Measurements from ENCODE around the gene C5AR2.

Gene C5AR2

DNA sequence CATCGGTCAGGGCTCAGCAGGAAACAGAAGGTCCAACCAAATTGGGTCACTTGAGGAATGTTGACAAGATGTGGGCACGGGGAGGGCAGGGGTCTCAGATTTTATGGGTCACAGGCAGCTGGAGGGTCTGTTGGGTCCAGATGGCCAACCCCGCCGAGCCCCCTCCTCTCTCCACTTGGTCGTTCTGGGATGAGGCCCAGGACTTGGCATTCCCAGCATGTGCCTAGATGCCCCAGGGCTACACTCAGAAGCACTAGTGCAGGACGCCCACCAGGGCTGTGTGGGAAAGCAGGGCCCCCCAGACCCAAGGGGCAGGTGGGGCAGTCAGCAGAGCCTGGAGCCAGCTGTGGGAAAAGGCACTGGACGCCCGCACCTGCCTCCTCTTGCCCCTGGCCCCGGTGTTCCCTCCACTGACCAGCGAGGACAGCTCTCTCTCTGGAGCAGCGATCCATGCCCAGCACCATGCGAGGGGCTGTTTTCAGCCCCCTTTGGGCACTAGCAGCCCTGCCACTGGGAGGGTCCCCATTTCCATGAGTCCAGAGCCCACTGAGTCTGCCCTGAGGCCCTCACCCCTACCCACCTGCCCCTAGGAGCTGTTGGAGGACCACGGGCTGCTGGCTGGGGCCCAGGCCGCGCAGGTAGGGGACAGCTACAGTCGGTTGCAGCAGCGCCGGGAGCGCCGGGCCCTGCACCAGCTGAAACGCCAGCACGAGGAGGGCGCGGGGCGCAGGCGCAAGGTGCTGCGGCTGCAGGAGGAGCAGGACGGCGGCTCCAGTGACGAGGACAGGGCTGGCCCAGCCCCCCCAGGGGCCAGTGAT is 43.1 kb downstream of the C5AR2 start:
- no peak overlapping the region for H3K4me3 ChIP-seq (ENCODE audit: low read length)
- DNase-seq (ENCODE audit: low read depth): no peak
- TF ChIP-seq, protein P1, sequence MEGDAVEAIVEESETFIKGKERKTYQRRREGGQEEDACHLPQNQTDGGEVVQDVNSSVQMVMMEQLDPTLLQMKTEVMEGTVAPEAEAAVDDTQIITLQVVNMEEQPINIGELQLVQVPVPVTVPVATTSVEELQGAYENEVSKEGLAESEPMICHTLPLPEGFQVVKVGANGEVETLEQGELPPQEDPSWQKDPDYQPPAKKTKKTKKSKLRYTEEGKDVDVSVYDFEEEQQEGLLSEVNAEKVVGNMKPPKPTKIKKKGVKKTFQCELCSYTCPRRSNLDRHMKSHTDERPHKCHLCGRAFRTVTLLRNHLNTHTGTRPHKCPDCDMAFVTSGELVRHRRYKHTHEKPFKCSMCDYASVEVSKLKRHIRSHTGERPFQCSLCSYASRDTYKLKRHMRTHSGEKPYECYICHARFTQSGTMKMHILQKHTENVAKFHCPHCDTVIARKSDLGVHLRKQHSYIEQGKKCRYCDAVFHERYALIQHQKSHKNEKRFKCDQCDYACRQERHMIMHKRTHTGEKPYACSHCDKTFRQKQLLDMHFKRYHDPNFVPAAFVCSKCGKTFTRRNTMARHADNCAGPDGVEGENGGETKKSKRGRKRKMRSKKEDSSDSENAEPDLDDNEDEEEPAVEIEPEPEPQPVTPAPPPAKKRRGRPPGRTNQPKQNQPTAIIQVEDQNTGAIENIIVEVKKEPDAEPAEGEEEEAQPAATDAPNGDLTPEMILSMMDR (conservative IDR thresholded peaks at IDR 0.05; ENCODE audit: low read length): no peak

DNA sequence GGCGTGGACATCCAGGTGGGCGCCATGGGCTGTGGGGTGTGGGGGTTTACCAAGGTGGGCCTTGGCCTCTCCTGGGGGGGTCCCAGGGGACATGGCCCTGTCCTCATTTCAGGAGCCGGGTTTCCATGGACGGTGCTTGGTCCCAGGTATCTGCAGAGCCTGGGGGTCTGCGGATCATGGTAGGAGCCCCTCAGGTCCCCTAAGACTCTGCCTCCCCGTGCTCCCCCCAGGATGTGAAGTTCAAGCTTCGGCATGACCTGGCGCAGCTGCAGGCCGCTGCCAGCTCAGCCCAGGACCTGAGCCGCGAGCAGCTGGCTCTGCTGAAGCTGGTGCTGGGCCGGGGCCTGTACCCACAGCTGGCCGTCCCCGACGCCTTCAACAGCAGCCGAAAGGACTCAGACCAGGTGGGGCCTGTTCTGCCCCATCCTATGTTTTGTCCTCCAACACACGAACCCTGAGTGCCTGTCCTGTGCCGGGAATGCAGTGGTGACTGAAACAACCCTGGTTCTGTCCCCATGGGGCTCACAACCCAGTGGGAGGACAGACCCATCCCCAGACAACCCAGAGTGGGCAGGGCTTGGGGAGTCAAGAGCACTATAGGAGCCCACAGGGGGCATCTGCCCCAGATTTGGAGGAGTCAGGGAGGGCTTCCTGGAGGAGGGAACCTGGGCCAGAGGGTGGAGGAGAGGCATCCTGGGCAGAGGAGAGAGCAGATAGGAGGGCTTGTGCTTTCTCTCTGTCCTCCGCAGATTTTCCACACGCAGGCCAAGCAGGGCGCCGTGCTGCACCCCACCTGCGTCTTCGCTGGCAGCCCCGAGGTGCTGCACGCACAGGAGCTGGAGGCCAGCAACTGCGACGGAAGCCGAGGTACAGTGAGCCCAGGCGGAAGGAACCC is 44.0 kb downstream of the C5AR2 start:
- TF ChIP-seq, protein P1 (conservative IDR thresholded peaks at IDR 0.05; ENCODE audit: low read length): no peak
- H3K4me3 ChIP-seq (ENCODE audit: low read length): no peak overlapping the region
- DNase-seq (ENCODE audit: low read depth): no peak

DNA sequence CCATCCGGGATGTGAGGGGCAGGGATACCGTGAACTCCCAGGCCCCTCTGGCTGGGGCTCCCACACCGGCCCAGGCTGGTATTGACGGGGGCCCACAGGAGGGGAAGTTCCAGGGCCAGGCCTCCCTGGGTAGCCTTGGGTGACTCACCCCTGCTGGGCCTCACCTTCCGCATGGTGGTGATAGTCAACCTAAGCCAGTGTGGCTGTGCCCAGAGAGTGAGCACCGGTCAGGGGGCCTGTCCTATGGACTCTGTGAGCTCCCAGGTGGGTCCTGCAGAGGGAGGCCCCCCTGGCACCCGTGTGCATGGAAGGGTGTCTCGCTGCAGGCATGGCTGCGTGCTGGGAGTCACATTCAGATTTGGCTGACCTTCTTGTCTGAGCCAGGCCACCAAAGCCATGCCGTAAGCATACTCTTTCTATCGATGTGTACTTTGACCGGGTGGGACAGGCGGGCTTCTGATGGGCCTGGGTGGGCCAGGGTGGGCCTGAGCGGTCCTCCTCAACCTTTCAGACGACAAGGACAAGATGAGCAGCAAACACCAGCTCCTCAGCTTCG is 44.7 kb downstream of the C5AR2 start:
- TF ChIP-seq, protein P1 (conservative IDR thresholded peaks at IDR 0.05; ENCODE audit: low read length): no peak
- DNase-seq (ENCODE audit: low read depth): no peak
- H3K4me3 ChIP-seq (ENCODE audit: low read length): no peak overlapping the region

DNA sequence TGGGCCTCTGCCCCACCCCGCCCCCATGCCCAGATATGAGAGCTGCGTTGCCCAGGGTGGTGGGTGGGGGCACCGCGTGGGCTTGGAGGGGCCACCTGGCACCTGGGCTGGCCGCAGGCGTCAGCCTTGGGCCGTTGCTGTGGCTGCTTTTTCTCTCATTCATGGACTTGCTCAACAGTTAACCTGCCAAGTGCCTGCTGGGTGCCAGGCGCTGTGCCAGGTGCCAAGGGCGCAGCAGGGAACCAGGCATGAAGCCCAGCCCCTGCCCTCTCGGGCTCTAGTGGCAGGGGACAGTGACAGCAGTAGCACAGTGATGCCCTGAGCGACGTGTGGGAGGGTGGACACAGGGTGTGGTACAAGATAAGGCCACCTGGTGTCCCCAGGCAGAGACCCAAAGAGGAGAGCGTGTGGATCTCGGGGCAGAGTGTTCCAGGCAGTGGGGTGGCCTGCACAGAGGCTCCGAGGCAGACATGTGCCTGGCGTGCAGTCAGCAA is 45.3 kb downstream of the C5AR2 start:
- H3K4me3 ChIP-seq (ENCODE audit: low read length): no peak overlapping the region
- DNase-seq (ENCODE audit: low read depth): no peak
- TF ChIP-seq, protein P1 (conservative IDR thresholded peaks at IDR 0.05; ENCODE audit: low read length): no peak

DNA sequence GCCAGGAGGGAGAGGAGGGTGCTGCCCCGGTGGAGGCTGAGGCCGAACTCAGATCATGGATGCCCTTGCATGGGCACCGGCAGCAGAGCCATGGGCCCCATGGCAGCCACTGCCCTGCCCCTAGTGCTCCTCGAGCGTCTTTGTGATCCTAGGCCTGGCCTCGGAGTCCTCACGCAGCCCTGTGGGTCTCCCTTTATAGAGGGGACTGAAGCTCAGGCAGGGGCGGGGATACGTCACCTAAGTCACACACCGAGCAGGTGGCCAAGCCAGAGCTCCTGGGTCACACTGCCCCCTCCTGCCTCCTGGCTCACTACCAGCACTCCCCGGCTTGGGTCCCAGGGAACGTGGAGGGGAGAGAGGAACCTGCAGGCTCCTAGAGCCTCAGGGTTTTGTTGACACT is 45.8 kb downstream of the C5AR2 start:
- no peak for DNase-seq (ENCODE audit: low read depth)
- no peak overlapping the region for H3K4me3 ChIP-seq (ENCODE audit: low read length)
- TF ChIP-seq, protein P1 (conservative IDR thresholded peaks at IDR 0.05; ENCODE audit: low read length): no peak

DNA sequence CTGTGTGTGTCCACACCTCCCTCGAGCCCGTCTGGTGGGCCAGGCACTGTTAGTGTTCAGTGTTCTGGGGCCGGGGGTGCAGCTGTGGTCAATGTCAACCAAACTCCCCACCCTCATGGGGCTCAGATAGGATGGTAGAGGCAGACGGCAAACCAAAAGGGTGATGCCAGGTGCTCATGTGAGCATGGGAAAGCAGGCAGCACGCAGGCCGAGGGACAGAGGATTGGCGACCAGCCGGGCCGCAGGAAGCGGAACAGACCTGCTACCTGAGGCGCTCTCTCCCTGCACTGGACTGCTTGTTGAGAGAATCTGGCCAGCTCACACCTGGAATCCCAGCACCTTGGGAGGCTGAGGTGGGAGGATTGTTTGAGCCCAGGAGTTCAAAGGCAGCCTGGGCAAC is 46.3 kb downstream of the C5AR2 start:
- no peak for DNase-seq (ENCODE audit: low read depth)
- TF ChIP-seq, protein P1 (conservative IDR thresholded peaks at IDR 0.05; ENCODE audit: low read length): no peak
- no peak overlapping the region for H3K4me3 ChIP-seq (ENCODE audit: low read length)

Data from AG10803 (cell line).